GM08714 (cell line): Measurements from ENCODE around the gene CFAP61.
"Not testable (repeated sequence)": the region's sequence is repeated elsewhere in the genome, so short reads cannot be mapped to it uniquely, and the experiment has no call there.

Source experiments
- H3K4me3 ChIP-seq: fragments of 200-500 bp; sonication (Bioruptor generic); 2 replicates; pipeline ENCODE4 v1.5.1; 2014; ENCODE audit warnings: mild to moderate bottlenecking, low read length, inconsistent platforms
- ZNF274 ChIP-seq: IDR thresholded peaks from 2 replicates; pipeline ENCODE4 v1.6.1; 2012; ENCODE audit warnings: mild to moderate bottlenecking, low read depth, low read length

CFAP61 gene

GRCh38 chr20:20095114-20095872 is 43.0 kb downstream of the CFAP61 start:
- no peak overlapping the region for H3K4me3 ChIP-seq
- no peak for TF ChIP-seq ZNF274

GRCh38 chr20:20096421-20096820 is 44.1 kb downstream of the CFAP61 start:
- no peak overlapping the region for H3K4me3 ChIP-seq
- TF ChIP-seq ZNF274 = no peak

GRCh38 chr20:20100881-20101280 is 48.5 kb downstream of the CFAP61 start:
- no peak for TF ChIP-seq ZNF274

GRCh38 chr20:20102163-20102562 is 49.8 kb downstream of the CFAP61 start:
- no peak for TF ChIP-seq ZNF274
- H3K4me3 ChIP-seq = no peak overlapping the region

More at GRCh38 chr20:20100881-20101280, 48.5 kb downstream of the CFAP61 start:
- H3K4me3 ChIP-seq = no peak overlapping the region

GRCh38 chr20:20102716-20103258 is 50.5 kb downstream of the CFAP61 start:
- TF ChIP-seq ZNF274 = no peak
- no peak overlapping the region for H3K4me3 ChIP-seq

GRCh38 chr20:20103486-20103885 is 51.2 kb downstream of the CFAP61 start:
- no peak for TF ChIP-seq ZNF274
- no peak overlapping the region for H3K4me3 ChIP-seq

GRCh38 chr20:20123187-20123586 is 70.9 kb downstream of the CFAP61 start:
- H3K4me3 ChIP-seq = not testable (repeated sequence)

GRCh38 chr20:20130399-20130798 is 78.1 kb downstream of the CFAP61 start:
- no peak for TF ChIP-seq ZNF274

GRCh38 chr20:20134941-20135575 is 82.7 kb downstream of the CFAP61 start:
- no peak overlapping the region for H3K4me3 ChIP-seq
- no peak for TF ChIP-seq ZNF274

More at GRCh38 chr20:20130399-20130798, 78.1 kb downstream of the CFAP61 start:
- no peak overlapping the region for H3K4me3 ChIP-seq

GRCh38 chr20:20136313-20136712 is 84.0 kb downstream of the CFAP61 start:
- TF ChIP-seq ZNF274 = no peak

GRCh38 chr20:20137851-20138250 is 85.5 kb downstream of the CFAP61 start:
- TF ChIP-seq ZNF274 = no peak
- no peak overlapping the region for H3K4me3 ChIP-seq

More at GRCh38 chr20:20136313-20136712, 84.0 kb downstream of the CFAP61 start:
- no peak overlapping the region for H3K4me3 ChIP-seq

GRCh38 chr20:20138301-20139064 is 86.2 kb downstream of the CFAP61 start:
- TF ChIP-seq ZNF274 = no peak
- no peak overlapping the region for H3K4me3 ChIP-seq

- no peak for TF ChIP-seq ZNF274
Observed at GRCh38 chr20:20139403-20139802, 87.1 kb downstream of the CFAP61 start.

GRCh38 chr20:20143165-20143564 is 90.8 kb downstream of the CFAP61 start:
- no peak for TF ChIP-seq ZNF274

More at GRCh38 chr20:20139403-20139802, 87.1 kb downstream of the CFAP61 start:
- H3K4me3 ChIP-seq = no peak overlapping the region

More at GRCh38 chr20:20143165-20143564, 90.8 kb downstream of the CFAP61 start:
- no peak overlapping the region for H3K4me3 ChIP-seq
